Neural cell (in vitro differentiated cells): ENCODE measurements around the gene TEDC1. TPM values are rescaled to one million over a fixed set of nuclear protein-coding genes. Genes with fewer than 3 reads are reported as not detected.

Source experiments
- H2AFZ ChIP-seq: fragments of 200-600, 300-800 bp; sonication (generic), shearing (Covaris generic); 2 replicates; pipeline ENCODE4 v1.6.0; 2014; ENCODE audit warnings: low read depth, mild to moderate bottlenecking, antibody characterized with exemption, low read length, moderate library complexity
- H3F3A ChIP-seq: fragments of 200-600 bp; shearing (Covaris generic); 2 replicates; pipeline ENCODE4 v1.6.1; 2016; ENCODE audit warnings: mild to moderate bottlenecking, moderate library complexity, mixed read lengths, antibody characterized with exemption, low read length; ENCODE audit not compliant: insufficient read depth, poor library complexity, severe bottlenecking
- H3K27ac ChIP-seq: fragments of 200-600, 300-800 bp; sonication (generic), shearing (Covaris generic); 2 replicates; pipeline ENCODE4 v1.5.1; 2014; ENCODE audit warnings: mild to moderate bottlenecking, low read length, moderate library complexity
- H3K27me3 ChIP-seq: fragments of 300-800, 200-600 bp; sonication (generic), shearing (Covaris generic); 2 replicates; pipeline ENCODE4 v1.6.0; 2014; ENCODE audit warnings: mild to moderate bottlenecking, low read depth, low read length, moderate library complexity; ENCODE audit not compliant: insufficient read depth
- H3K36me3 ChIP-seq: fragments of 300-800, 200-600 bp; sonication (generic), shearing (Covaris generic); 2 replicates; pipeline ENCODE4 v1.5.1; 2014; ENCODE audit warnings: mild to moderate bottlenecking, antibody characterized with exemption, low read length, moderate library complexity; ENCODE audit not compliant: insufficient read depth
- H3K4me2 ChIP-seq: fragments of 300-800, 200-600 bp; sonication (generic), shearing (Covaris generic); 2 replicates; pipeline ENCODE4 v1.6.0; 2014; ENCODE audit warnings: mild to moderate bottlenecking, low read length
- H3K4me3 ChIP-seq: fragments of 300-800, 200-600 bp; sonication (generic), shearing (Covaris generic); 2 replicates; pipeline ENCODE4 v1.5.1; 2014; ENCODE audit warnings: mild to moderate bottlenecking, low read length, moderate library complexity
- H3K79me2 ChIP-seq: fragments of 200-600 bp; shearing (Covaris generic); replicated peaks from 2 replicates; pipeline ENCODE4 v1.6.0; 2014; ENCODE audit warnings: mild to moderate bottlenecking, low read length, moderate library complexity; ENCODE audit not compliant: insufficient read depth
- H3K9ac ChIP-seq: fragments of 300-800, 200-600 bp; sonication (generic), shearing (Covaris generic); 2 replicates; pipeline ENCODE4 v1.6.1; 2016; ENCODE audit warnings: mild to moderate bottlenecking, low read length, mixed read lengths
- H3K9me2 ChIP-seq: fragments of 200-600 bp; shearing (Covaris generic); 2 replicates; pipeline ENCODE4 v1.6.1; 2016; ENCODE audit warnings: mild to moderate bottlenecking, low read length, mixed read lengths; ENCODE audit not compliant: insufficient read depth
- H3K9me3 ChIP-seq: fragments of 200-600, 300-800 bp; sonication (generic), shearing (Covaris generic); 2 replicates; pipeline ENCODE4 v1.6.1; 2016; ENCODE audit warnings: mild to moderate bottlenecking, mixed run types, low read length, moderate library complexity, mixed read lengths
- H4K20me1 ChIP-seq: fragments of 200-600 bp; shearing (Covaris generic); 2 replicates; pipeline ENCODE4 v1.6.1; 2016; ENCODE audit warnings: mild to moderate bottlenecking, mixed run types; ENCODE audit not compliant: insufficient read depth
- CTCF ChIP-seq: fragments of 450-650 bp; IDR thresholded peaks from 2 replicates; pipeline ENCODE4 v1.5.1; 2014; ENCODE audit warnings: antibody characterized with exemption, mild to moderate bottlenecking, moderate library complexity; ENCODE audit not compliant: poor library complexity, severe bottlenecking
- EP300 ChIP-seq: fragments of 450-650 bp; conservative IDR thresholded peaks from 2 replicates; pipeline ENCODE4 v1.6.1; 2014; ENCODE audit warnings: antibody characterized with exemption, mild to moderate bottlenecking, moderate library complexity; ENCODE audit not compliant: poor library complexity, severe bottlenecking
- EZH2 ChIP-seq: fragments of 200-600, 300-800 bp; shearing (Covaris generic), sonication (generic); IDR thresholded peaks from 2 replicates; pipeline ENCODE4 v1.6.1; 2014; ENCODE audit warnings: antibody characterized with exemption, low read length, borderline replicate concordance, mild to moderate bottlenecking; ENCODE audit not compliant: insufficient read depth, poor library complexity, severe bottlenecking
- MXI1 ChIP-seq: fragments of 450-650 bp; conservative IDR thresholded peaks from 2 replicates; pipeline ENCODE4 v1.6.1; 2014; ENCODE audit warnings: antibody characterized with exemption, mild to moderate bottlenecking; ENCODE audit not compliant: poor library complexity, severe bottlenecking
- POLR2AphosphoS5 ChIP-seq: IDR thresholded peaks from 2 replicates; pipeline ENCODE4 v1.6.1; 2012
- RAD21 ChIP-seq: fragments of 450-650 bp; conservative IDR thresholded peaks from 2 replicates; pipeline ENCODE4 v1.6.1; 2014; ENCODE audit warnings: antibody characterized with exemption, mild to moderate bottlenecking, moderate library complexity
- REST ChIP-seq: IDR thresholded peaks from 2 replicates; pipeline ENCODE4 v1.6.1; 2012; ENCODE audit warnings: borderline replicate concordance
- SMC3 ChIP-seq: fragments of 450-650 bp; conservative IDR thresholded peaks from 2 replicates; pipeline ENCODE4 v1.6.1; 2014; ENCODE audit warnings: antibody characterized with exemption, mild to moderate bottlenecking, moderate library complexity; ENCODE audit not compliant: poor library complexity
- TAF1 ChIP-seq: IDR thresholded peaks from 2 replicates; pipeline ENCODE4 v1.6.1; 2012; ENCODE audit warnings: low read depth
- polyA plus RNA-seq: library from polyadenylated mRNA; depleted of rRNA; stranded (reverse); fragments of >200 nt; gene quantifications from 2 replicates; pipeline ENCODE4 v1.2.3, GENCODE V29; 2014

TEDC1 gene
- polyA plus RNA-seq, 1 donor from 2014 or later, result 18.9 TPM

GRCh38 chr14:105507247-105507646 lies 16.2 kb downstream of the TEDC1 start:
- H3K4me2 ChIP-seq, result no peak overlapping the region
- no peaks in the 10 kb centered on the region for H3K36me3 ChIP-seq
- H2AFZ ChIP-seq, result no peak overlapping the region
- no peaks in the 10 kb centered on the region for H4K20me1 ChIP-seq
- TF ChIP-seq REST, result no peak
- TF ChIP-seq MXI1, result no peak
- no peak for TF ChIP-seq EZH2
- TF ChIP-seq SMC3, result no peak
- no peak for TF ChIP-seq RAD21
- no peak for TF ChIP-seq CTCF
- no peak for TF ChIP-seq EP300
- no peak for TF ChIP-seq TAF1
- TF ChIP-seq POLR2AphosphoS5, result no peak
- no peaks in the 10 kb centered on the region for H3K9me3 ChIP-seq
- no peak overlapping the region for H3K4me3 ChIP-seq
- no peak overlapping the region for H3K9ac ChIP-seq
- no peaks in the 10 kb centered on the region for H3K79me2 ChIP-seq
- no peaks in the 10 kb centered on the region for H3F3A ChIP-seq
- no peaks in the 10 kb centered on the region for H3K27me3 ChIP-seq
- no peak overlapping the region for H3K27ac ChIP-seq
- H3K9me2 ChIP-seq, result no peaks in the 10 kb centered on the region

- no peaks in the 10 kb centered on the region for H3K79me2 ChIP-seq
- H3K27ac ChIP-seq, result no peak overlapping the region
- no peaks in the 10 kb centered on the region for H3K36me3 ChIP-seq
- no peak overlapping the region for H3K9ac ChIP-seq
- H3F3A ChIP-seq, result no peaks in the 10 kb centered on the region
- H3K4me3 ChIP-seq, result no peak overlapping the region
- H2AFZ ChIP-seq, result no peak overlapping the region
- no peak overlapping the region for H3K4me2 ChIP-seq
- H4K20me1 ChIP-seq, result no peaks in the 10 kb centered on the region
- TF ChIP-seq RAD21 (no peak), EZH2 (no peak), EP300 (no peak), TAF1 (no peak), SMC3 (no peak), POLR2AphosphoS5 (no peak), REST (no peak), CTCF (no peak), MXI1 (no peak)
- no peaks in the 10 kb centered on the region for H3K27me3 ChIP-seq
- H3K9me2 ChIP-seq, result no peaks in the 10 kb centered on the region
- no peaks in the 10 kb centered on the region for H3K9me3 ChIP-seq
These were observed 17.0 kb downstream of the TEDC1 start for GRCh38 chr14:105508069-105508468.
